Measurements from ENCODE around the gene TEX36.

DNA sequence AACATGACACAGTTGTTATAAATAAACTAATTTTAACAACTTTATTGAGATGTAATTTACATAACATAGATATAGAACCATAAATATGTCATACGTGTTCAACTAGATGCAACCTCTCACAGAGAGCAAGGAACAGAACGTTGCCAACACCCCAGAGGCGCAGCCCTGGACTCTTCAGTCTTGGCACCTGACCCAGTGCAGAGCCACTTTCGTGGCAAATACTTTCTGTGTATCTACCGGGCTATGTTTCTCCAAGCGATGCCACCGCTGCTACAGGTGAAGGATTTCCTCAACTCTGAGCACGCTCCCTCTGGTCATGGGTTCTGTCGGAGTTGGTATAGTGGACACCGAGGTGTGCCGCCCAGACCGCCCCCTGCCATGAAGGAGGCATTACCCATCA is 57.4 kb downstream of the TEX36 start:
- TF ChIP-seq, protein P1, sequence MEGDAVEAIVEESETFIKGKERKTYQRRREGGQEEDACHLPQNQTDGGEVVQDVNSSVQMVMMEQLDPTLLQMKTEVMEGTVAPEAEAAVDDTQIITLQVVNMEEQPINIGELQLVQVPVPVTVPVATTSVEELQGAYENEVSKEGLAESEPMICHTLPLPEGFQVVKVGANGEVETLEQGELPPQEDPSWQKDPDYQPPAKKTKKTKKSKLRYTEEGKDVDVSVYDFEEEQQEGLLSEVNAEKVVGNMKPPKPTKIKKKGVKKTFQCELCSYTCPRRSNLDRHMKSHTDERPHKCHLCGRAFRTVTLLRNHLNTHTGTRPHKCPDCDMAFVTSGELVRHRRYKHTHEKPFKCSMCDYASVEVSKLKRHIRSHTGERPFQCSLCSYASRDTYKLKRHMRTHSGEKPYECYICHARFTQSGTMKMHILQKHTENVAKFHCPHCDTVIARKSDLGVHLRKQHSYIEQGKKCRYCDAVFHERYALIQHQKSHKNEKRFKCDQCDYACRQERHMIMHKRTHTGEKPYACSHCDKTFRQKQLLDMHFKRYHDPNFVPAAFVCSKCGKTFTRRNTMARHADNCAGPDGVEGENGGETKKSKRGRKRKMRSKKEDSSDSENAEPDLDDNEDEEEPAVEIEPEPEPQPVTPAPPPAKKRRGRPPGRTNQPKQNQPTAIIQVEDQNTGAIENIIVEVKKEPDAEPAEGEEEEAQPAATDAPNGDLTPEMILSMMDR (IDR thresholded peaks at IDR 0.05): no peak
- no peak for TF ChIP-seq POLR2A (IDR thresholded peaks at IDR 0.05)

Data from thyroid gland (tissue), 4 donors.